Measurements from ENCODE around the gene MED9.

- TF ChIP-seq CTCF (tag by site-specific recombination; IDR thresholded peaks at IDR 0.05) (no peak), ZNF169 (tag by site-specific recombination; IDR thresholded peaks at IDR 0.05) (no peak)
Measured at GRCh38 chr17:17518014-17518413, 41.2 kb downstream of the MED9 start.
